Epithelial cell of esophagus (primary cell): ENCODE measurements around the gene NDUFAF8.
A peak's percentile ranks its signal among the peaks of the same experiment; 100 is the strongest.

Experiments
- DNase-seq: peaks from one replicate; pipeline ENCODE4 v3.0.0; 2010; ENCODE audit warnings: low read depth
- H3K4me3 ChIP-seq: 2 replicates; pipeline ENCODE4 v1.5.1; 2011; ENCODE audit warnings: mild to moderate bottlenecking, low read length, control low read depth
- CTCF ChIP-seq: IDR thresholded peaks from 2 replicates; pipeline ENCODE4 v1.5.1; 2011; ENCODE audit warnings: low read depth, mild to moderate bottlenecking, low read length, control low read depth, inconsistent platforms; ENCODE audit not compliant: insufficient read depth; ENCODE audit errors: missing control alignments

The NDUFAF8 gene

GRCh38 chr17:81238815-81239713 lies at the start of gene NDUFAF8, which contains the start of gene TEPSIN:
Gene NDUFAF8 (plus strand): TSS chr17:81239318. CDS start chr17:81239364, 46 bp downstream.
Gene TEPSIN (minus strand): TSS chr17:81239055. CDS start chr17:81239033, 22 bp downstream.
- DNase-seq: peak; percentile 100
- TF ChIP-seq CTCF: no peak

GRCh38 chr17:81189670-81190530 lies 49.2 kb upstream of the NDUFAF8 start:
- H3K4me3 ChIP-seq: no peak overlapping the region
- no peak for DNase-seq
- TF ChIP-seq CTCF: no peak

More at GRCh38 chr17:81238815-81239713, at the start of gene NDUFAF8, which contains the start of gene TEPSIN:
- peak within 1 kb of the TSS; percentile 80 for H3K4me3 ChIP-seq

GRCh38 chr17:81190591-81190990 lies 48.5 kb upstream of the NDUFAF8 start:
- H3K4me3 ChIP-seq: no peak overlapping the region
- no peak for TF ChIP-seq CTCF
- DNase-seq: no peak

- H3K4me3 ChIP-seq: no peak overlapping the region
- DNase-seq: no peak
- TF ChIP-seq CTCF: no peak
Measured at GRCh38 chr17:81191116-81191515, 48.0 kb upstream of the NDUFAF8 start.

GRCh38 chr17:81191646-81192045 lies 47.5 kb upstream of the NDUFAF8 start:
- no peak for TF ChIP-seq CTCF
- H3K4me3 ChIP-seq: no peak overlapping the region
- no peak for DNase-seq

- DNase-seq: no peak
- no peak for TF ChIP-seq CTCF
- no peak overlapping the region for H3K4me3 ChIP-seq
Measured at GRCh38 chr17:81192386-81193050, 46.6 kb upstream of the NDUFAF8 start.
